ENCODE measurements around the gene RGL4.
A peak's percentile ranks its signal among the peaks of the same experiment; 100 is the strongest.

Gene RGL4

DNA sequence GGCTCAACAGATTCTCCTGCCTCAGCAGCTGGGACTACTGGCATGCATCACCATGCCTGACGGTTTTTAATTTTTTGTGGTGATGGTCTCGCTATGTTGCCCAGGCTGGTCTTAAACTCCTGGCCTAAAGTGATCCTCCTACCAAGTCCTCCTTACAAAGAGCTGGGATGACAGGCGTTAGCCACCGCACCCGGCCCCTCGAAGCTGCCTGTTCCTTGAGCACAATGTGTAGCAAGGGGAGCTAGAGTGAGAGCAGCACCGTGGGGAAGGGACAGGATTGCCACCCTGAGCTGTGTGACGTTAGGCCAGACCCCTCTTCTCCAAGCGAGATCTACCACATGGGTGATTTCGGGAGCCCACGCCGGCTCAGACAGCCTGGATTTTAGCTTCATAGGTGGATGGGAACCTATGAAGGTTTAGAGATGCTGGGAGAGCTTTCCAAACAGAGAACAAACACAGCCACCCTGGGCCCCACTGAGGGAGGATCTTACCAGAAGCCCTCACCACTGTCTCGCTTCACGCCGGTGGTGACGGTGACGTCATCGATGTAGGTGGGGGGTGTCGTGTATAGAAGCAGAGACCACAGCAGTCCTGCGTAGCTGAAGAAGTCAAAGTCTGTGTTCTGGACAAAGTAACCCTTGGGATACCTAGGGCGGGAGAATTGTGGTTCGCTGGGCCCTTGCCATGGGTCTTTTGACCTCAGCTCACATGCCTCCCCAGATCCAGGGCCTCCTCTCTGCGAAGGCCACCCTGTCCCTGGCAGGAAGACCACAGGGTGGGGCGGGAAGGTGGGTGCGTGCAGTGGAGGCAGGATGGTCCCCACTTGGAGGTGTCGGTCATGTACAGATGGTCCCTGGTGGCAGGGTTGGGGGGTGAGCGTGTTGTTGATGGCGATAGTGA, 23.1 kb downstream of the RGL4 start:
- TF ChIP-seq, protein P1, sequence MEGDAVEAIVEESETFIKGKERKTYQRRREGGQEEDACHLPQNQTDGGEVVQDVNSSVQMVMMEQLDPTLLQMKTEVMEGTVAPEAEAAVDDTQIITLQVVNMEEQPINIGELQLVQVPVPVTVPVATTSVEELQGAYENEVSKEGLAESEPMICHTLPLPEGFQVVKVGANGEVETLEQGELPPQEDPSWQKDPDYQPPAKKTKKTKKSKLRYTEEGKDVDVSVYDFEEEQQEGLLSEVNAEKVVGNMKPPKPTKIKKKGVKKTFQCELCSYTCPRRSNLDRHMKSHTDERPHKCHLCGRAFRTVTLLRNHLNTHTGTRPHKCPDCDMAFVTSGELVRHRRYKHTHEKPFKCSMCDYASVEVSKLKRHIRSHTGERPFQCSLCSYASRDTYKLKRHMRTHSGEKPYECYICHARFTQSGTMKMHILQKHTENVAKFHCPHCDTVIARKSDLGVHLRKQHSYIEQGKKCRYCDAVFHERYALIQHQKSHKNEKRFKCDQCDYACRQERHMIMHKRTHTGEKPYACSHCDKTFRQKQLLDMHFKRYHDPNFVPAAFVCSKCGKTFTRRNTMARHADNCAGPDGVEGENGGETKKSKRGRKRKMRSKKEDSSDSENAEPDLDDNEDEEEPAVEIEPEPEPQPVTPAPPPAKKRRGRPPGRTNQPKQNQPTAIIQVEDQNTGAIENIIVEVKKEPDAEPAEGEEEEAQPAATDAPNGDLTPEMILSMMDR (IDR thresholded peaks at IDR 0.05; ENCODE audit: insufficient read depth, low read depth, low read length, missing control alignments), result no peak
- no peak overlapping the region for H3K4me3 ChIP-seq (ENCODE audit: low read length)
- no peak for DNase-seq (ENCODE audit: low read depth)

DNA sequence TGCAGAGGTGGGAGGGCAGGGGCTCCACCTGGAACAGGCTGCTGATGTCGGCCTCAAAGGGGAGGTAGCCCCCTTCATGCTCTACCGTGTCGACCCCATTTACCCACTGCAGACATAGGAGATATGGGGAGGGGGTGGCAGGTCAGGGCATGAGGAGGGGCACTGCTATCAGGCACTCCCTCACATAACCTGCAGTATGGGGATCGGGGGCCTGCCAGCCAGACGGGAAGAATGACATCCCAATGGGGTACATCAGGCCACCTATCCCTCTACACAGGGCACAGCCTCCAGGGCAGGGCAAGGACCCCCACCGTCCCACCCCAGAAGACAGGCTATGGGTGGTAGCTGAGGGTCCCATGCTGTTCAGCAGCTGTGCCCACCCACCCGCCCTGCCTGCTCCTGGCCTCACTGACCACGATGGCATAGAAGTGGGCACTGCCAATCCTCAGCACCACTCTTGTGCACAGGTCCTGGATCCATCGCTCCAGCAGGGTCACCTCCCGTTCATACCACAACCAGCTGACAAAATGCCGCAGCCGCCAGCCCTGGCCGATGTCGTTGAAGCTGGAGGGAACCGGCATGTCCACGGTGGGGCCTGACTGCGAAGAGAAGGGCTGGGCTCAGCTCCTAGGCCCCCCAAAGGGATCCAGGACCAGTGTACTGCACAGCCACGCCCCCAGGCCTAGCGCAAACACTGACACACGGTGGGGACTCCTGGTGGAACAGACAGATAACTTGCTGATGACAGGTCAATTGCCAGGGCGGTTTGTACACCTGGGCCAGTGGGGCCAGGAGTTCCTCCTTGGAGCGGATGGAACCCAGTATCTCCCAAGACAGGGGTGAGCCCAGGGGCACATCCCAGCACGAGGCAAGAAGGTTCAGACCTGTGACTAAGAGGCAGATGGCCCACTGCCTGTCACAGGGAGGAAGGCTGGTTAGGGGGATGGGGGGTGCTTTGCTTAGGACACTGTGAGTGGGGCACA, 24.1 kb downstream of the RGL4 start:
- H3K4me3 ChIP-seq (ENCODE audit: low read length), result no peak overlapping the region
- TF ChIP-seq, protein P1 (IDR thresholded peaks at IDR 0.05; ENCODE audit: insufficient read depth, low read depth, low read length, missing control alignments), result no peak
- no peak for DNase-seq (ENCODE audit: low read depth)

DNA sequence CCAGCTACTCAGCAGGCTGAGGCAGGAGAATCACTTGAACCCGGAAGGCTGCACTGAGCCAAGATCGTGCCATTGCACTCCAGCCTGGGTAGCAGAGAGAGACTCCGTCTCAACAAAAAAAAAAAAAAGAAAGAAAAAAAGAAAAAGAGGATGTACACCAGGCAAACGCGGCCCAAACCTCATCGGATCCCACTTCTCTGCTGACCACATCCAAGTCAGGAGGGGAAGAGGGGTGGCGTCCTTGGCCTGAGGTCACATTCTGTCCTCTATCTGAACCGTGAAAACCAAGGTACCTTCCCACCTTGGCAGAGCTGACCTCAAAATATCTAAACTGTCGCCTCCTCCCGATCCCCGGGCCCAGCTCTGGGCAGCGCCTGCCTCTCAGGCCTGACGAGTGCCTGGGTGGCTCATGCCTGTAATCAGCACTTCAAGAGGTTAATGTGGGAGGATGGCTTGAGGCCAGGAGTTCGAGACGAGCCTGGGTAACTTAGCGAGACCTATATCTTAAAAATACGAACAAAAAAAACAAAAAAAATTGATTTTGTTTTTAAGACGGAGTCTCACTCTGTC, 25.1 kb downstream of the RGL4 start:
- peak overlapping the region; percentile 87 for H3K4me3 ChIP-seq (ENCODE audit: low read length)
- TF ChIP-seq, protein P1 (IDR thresholded peaks at IDR 0.05; ENCODE audit: insufficient read depth, low read depth, low read length, missing control alignments), result no peak
- DNase-seq (ENCODE audit: low read depth), result no peak

DNA sequence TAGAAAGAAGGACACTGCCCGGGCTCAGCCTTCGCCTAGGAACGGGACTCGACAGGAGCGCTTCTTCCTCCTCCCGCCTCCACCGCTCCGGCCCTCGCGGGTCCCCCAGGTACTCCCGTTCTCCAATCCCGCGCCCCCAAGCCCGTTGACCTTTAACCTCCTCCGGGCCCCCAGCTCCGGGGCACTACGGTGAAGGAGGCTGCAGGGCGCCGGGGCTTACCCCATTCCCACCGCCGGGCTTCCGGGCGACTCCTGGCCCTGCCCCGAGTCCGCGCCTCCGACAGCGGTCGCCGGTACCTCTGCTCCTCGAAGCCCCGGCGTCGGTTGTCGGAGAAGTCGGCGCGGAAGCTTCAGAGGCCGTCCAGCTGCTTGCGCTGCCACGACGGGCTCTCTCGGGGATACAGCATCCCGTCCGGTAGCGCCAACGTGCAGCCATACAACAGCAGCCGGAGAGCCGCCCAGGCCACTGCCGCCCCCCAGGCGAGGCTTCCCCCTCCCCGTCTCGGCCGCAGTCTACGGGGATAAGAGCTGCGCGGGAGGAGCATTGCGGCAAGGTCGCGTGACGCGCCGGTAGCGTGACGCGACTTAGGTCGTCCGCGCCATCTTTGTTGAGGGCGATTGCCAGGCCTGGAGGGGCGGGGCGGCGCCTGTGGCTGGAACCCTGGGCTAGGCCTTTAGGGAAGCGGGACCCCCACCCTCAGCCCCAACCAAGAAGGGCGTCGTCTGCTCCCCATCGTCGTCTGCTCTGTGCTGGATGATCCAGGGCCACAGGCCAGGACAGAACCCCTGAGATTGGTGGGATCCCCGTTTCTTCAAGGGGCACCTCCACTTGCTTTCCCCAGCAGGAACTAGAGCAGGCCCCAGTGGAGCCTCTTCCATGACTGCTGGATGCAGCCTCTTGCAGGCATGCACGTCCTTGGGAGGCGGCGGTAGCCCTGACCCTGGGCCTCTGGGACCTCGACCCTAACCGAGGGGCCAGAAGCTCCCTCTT, 26.3 kb downstream of the RGL4 start:
- DNase-seq (ENCODE audit: low read depth), result peak; percentile 86
- TF ChIP-seq, protein P1 (IDR thresholded peaks at IDR 0.05; ENCODE audit: insufficient read depth, low read depth, low read length, missing control alignments), result no peak
- H3K4me3 ChIP-seq (ENCODE audit: low read length), result peak overlapping the region; percentile 87

DNA sequence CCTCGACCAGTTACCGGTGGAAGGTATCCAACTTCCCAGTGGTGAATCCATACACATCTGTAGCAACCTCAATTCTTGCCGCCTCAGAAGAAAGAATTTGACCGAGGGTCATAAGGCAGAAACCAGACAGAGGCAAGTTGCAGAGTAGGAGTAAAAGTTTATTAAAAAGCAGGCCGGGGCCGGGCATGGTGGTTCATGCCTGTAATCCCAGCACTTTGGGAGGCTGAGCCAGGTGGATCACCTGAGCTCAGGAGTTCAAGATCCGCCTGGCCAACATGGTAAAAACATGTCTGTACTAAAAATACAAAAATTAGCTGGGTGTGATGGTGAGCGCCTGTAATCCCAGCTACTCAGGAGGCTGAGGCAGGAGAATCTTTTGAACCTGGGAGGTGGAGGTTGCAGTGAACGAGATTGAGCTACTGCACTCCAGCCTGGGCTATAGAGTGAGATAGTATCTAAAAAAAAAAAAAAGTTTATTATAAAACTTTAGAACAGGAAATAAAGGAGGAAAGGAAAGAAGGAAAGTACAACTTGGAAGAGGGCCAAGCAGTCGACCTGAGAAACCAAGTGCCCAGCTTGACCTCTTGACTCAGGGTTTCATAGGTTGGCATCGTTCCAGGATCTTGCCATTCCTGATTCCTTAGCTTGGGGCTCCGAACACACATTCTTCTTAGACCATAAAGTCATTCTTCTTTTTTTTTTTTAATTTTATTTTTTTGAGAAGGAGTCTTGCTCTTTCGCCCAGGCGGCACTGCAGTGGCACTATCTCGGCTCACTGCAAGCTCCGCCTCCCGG, 27.8 kb downstream of the RGL4 start:
- TF ChIP-seq, protein P1 (IDR thresholded peaks at IDR 0.05; ENCODE audit: insufficient read depth, low read depth, low read length, missing control alignments), result no peak
- no peak overlapping the region for H3K4me3 ChIP-seq (ENCODE audit: low read length)
- DNase-seq (ENCODE audit: low read depth), result no peak

Measured in epithelial cell of esophagus (primary cell).